GM18870 (cell line): ENCODE results near the gene IRAG1.

Experiments
- ATAC-seq: cut with Tn5 transposase; IDR thresholded peaks from one replicate; pipeline ENCODE4 v1.9.1; 2021; ENCODE audit warnings: moderate library complexity; ENCODE audit not compliant: unreplicated experiment

The IRAG1 gene

GRCh38 chr11:10646005-10646404, 47.5 kb downstream of the IRAG1 start:
- ATAC-seq = no peak

- ATAC-seq = no peak
Measured at GRCh38 chr11:10645212-10645795, 48.3 kb downstream of the IRAG1 start.
